Subcutaneous adipose tissue (tissue), 4 donors: ENCODE data around the gene TAS2R31. TPM values are rescaled to one million over a fixed set of nuclear protein-coding genes. Genes with fewer than 3 reads are reported as not detected.

Experiments
- CTCF ChIP-seq: fragments of 450-650 bp; IDR thresholded peaks from one replicate; pipeline ENCODE4 v1.5.1; 2016; ENCODE audit warnings: low read depth, mild to moderate bottlenecking, control low read depth, antibody characterized with exemption, moderate library complexity
- total RNA-seq, 4 donors: library from RNA; depleted of rRNA; stranded (reverse); fragments of >200 nt; gene quantifications; one replicate each; pipeline ENCODE4 v1.1.0, GENCODE V29; 2016

TAS2R31 gene
- total RNA-seq, 4 donors from 2014 or later = 3.4 to 7.6 (median 6.0) TPM

GRCh38 chr12:10994307-10994706, 36.9 kb downstream of the TAS2R31 start:
- TF ChIP-seq CTCF = no peak

GRCh38 chr12:10989107-10989506, 42.1 kb downstream of the TAS2R31 start:
- no peak for TF ChIP-seq CTCF

GRCh38 chr12:10986812-10987211, 44.4 kb downstream of the TAS2R31 start, which contains the start of gene TAS2R50:
Gene TAS2R50, minus strand, starts transcription at chr12:10986912. Its CDS starts 52 bp downstream, at chr12:10986860.
- no peak for TF ChIP-seq CTCF

GRCh38 chr12:10982244-10982643, 49.0 kb downstream of the TAS2R31 start:
- no peak for TF ChIP-seq CTCF

Other genes with a start within 250 kb of the TAS2R31 start
- not detected for gene TAS2R7, start 228.8 kb downstream of the TAS2R31 start, total RNA-seq
- not detected for gene TAS2R8, start 224.1 kb downstream of the TAS2R31 start, total RNA-seq
- not detected for gene TAS2R9, start 221.2 kb downstream of the TAS2R31 start, total RNA-seq
- 1 to 10 TPM in 3 of 4 donors, not detected in 1; 1.1 to 2.4 (median 2.3) TPM for gene TAS2R10, start 205.0 kb downstream of the TAS2R31 start, total RNA-seq
- gene PRR4, start 181.9 kb downstream of the TAS2R31 start, total RNA-seq = 1 to 10 TPM in 3 of 4 donors, not detected in 1; 2.4 to 6.5 (median 3.8) TPM
- 10 to 100 TPM; 17.5 to 39.8 (median 34.3) TPM for gene PRH1, start 147.2 kb downstream of the TAS2R31 start, total RNA-seq
- 1 to 10 TPM; 1.8 to 5.5 (median 3.9) TPM for gene TAS2R13, start 121.8 kb downstream of the TAS2R31 start, total RNA-seq
- gene PRH2, start 102.2 kb downstream of the TAS2R31 start, total RNA-seq = not detected
- 1 to 10 TPM; 4.1 to 5.8 (median 4.1) TPM for gene TAS2R14, start 92.1 kb downstream of the TAS2R31 start, total RNA-seq
- 1 to 10 TPM; 3.4 to 4.6 (median 3.9) TPM for gene TAS2R50, start 44.5 kb downstream of the TAS2R31 start, total RNA-seq
- 1 to 10 TPM; 3.0 to 6.2 (median 5.0) TPM for gene TAS2R20, start 33.1 kb downstream of the TAS2R31 start, total RNA-seq
- 1 to 10 TPM; 5.7 to 8.8 (median 6.2) TPM for gene TAS2R19, start 8.8 kb downstream of the TAS2R31 start, total RNA-seq
- 1 to 10 TPM; 1.9 to 4.5 (median 2.4) TPM for gene TAS2R46, start 30.9 kb upstream of the TAS2R31 start, total RNA-seq
- gene TAS2R43, start 60.9 kb upstream of the TAS2R31 start, total RNA-seq = 1 to 10 TPM; 1.7 to 5.5 (median 3.6) TPM
- gene TAS2R30, start 103.2 kb upstream of the TAS2R31 start, total RNA-seq = 10 to 100 TPM in 2 of 4 donors, 1 to 10 TPM in 2; 5.1 to 17.9 (median 11.8) TPM
- gene SMIM10L1, start 139.8 kb upstream of the TAS2R31 start, total RNA-seq = 1 to 10 TPM; 5.7 to 8.0 (median 7.4) TPM
- not detected for gene TAS2R42, start 155.5 kb upstream of the TAS2R31 start, total RNA-seq
- gene PRB3, start 238.3 kb upstream of the TAS2R31 start, total RNA-seq = not detected